GM18511 (cell line): Measurements from ENCODE around the gene KLHDC7B.
"Not testable (repeated sequence)": the region's sequence is repeated elsewhere in the genome, so short reads cannot be mapped to it uniquely, and the experiment has no call there.

Experiments
- ATAC-seq: cut with Tn5 transposase; IDR thresholded peaks from one replicate; pipeline ENCODE4 v1.9.1; 2021; ENCODE audit warnings: mild to moderate bottlenecking, moderate library complexity; ENCODE audit not compliant: unreplicated experiment

The KLHDC7B gene

GRCh38 chr22:50517495-50518260, 28.0 kb upstream of the KLHDC7B start:
- ATAC-seq, result no peak

- no peak for ATAC-seq
Observed at GRCh38 chr22:50518606-50519005, 27.1 kb upstream of the KLHDC7B start.

- ATAC-seq, result no peak
Observed at GRCh38 chr22:50519151-50519550, 26.5 kb upstream of the KLHDC7B start.

- ATAC-seq, result not testable (repeated sequence)
Observed at GRCh38 chr22:50520184-50520583, 25.5 kb upstream of the KLHDC7B start.

GRCh38 chr22:50520826-50521453, 24.8 kb upstream of the KLHDC7B start:
- no peak for ATAC-seq

- no peak for ATAC-seq
Observed at GRCh38 chr22:50521710-50522109, 24.0 kb upstream of the KLHDC7B start.

GRCh38 chr22:50522208-50522805, 23.4 kb upstream of the KLHDC7B start:
- no peak for ATAC-seq

GRCh38 chr22:50522806-50523438, 22.8 kb upstream of the KLHDC7B start:
- ATAC-seq, result no peak

- ATAC-seq, result no peak
Observed at GRCh38 chr22:50523458-50523805, 22.3 kb upstream of the KLHDC7B start.

- no peak for ATAC-seq
Observed at GRCh38 chr22:50523806-50524675, 21.7 kb upstream of the KLHDC7B start.

GRCh38 chr22:50524676-50525103, 21.0 kb upstream of the KLHDC7B start:
- ATAC-seq, result no peak

- ATAC-seq, result peak; percentile 48
Observed at GRCh38 chr22:50525104-50525857, 20.4 kb upstream of the KLHDC7B start, which contains the start of gene SCO2. SCO2 (minus strand) TSS chr22:50525598; CDS start chr22:50524411, 1,187 bp downstream.

- no peak for ATAC-seq
Observed at GRCh38 chr22:50525858-50526107, 19.9 kb upstream of the KLHDC7B start.

GRCh38 chr22:50526108-50526833, 19.4 kb upstream of the KLHDC7B start:
- ATAC-seq, result peak; percentile 37

- no peak for ATAC-seq
Observed at GRCh38 chr22:50526834-50527801, 18.6 kb upstream of the KLHDC7B start.

GRCh38 chr22:50527921-50528681, 17.6 kb upstream of the KLHDC7B start:
- no peak for ATAC-seq

- ATAC-seq, result no peak
Observed at GRCh38 chr22:50528682-50529415, 16.9 kb upstream of the KLHDC7B start.
